22Rv1 (cell line): ENCODE data around the gene SPATA32.

Experiments used
- ZFX ChIP-seq: fragments of 450-650 bp; IDR thresholded peaks from 2 replicates; pipeline ENCODE4 v1.6.1; 2017; ENCODE audit warnings: antibody characterized with exemption, borderline replicate concordance
- TF ChIP-seq, protein P1 (sequence below): fragments of 450-650 bp; IDR thresholded peaks from 2 replicates; pipeline ENCODE4 v1.5.1; 2017; ENCODE audit warnings: mild to moderate bottlenecking

DNA sequence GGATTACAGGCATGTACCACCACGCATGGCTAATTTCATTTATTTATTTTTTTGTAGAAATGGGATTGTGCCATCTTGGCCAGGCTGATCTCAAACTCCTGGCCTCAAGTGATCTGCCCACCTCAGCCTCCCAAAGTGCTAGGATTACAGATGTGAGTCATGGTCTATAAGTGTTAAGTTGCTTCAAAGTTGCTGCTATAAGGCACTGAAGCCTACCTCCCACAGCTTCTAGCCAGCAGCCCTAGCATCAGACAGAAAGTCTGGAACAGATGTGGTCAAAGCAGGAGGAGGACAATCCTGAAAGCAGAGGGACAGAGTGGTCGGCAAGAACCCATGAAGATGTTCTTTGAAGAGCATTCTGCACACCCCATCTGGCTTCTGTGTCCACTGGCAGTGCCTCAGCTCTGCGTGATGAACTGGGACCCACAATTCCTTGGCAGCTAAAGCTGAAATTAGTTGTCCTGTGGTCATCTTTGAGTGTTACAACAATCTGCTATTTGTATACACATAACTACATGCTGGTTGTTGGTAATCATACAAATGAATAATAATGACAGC is 43.7 kb upstream of the SPATA32 start:
- TF ChIP-seq, protein P1, sequence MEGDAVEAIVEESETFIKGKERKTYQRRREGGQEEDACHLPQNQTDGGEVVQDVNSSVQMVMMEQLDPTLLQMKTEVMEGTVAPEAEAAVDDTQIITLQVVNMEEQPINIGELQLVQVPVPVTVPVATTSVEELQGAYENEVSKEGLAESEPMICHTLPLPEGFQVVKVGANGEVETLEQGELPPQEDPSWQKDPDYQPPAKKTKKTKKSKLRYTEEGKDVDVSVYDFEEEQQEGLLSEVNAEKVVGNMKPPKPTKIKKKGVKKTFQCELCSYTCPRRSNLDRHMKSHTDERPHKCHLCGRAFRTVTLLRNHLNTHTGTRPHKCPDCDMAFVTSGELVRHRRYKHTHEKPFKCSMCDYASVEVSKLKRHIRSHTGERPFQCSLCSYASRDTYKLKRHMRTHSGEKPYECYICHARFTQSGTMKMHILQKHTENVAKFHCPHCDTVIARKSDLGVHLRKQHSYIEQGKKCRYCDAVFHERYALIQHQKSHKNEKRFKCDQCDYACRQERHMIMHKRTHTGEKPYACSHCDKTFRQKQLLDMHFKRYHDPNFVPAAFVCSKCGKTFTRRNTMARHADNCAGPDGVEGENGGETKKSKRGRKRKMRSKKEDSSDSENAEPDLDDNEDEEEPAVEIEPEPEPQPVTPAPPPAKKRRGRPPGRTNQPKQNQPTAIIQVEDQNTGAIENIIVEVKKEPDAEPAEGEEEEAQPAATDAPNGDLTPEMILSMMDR, result no peak
- TF ChIP-seq ZFX, result no peak
